Lower lobe of right lung (tissue), 2 donors: Measurements from ENCODE around the gene TJP3. TPM values are rescaled to one million over a fixed set of nuclear protein-coding genes. Genes with fewer than 3 reads are reported as not detected.

Experiments used
- ATAC-seq, 2 donors: fragments of 200-7000 bp; cut with Tn5 transposase; one replicate each; pipeline ENCODE4 v1.9.1; 2020 to 2022; ENCODE audit warnings: mild to moderate bottlenecking in 2 of 2, moderate library complexity in 2 of 2
- DNase-seq: peaks from one replicate; pipeline ENCODE4 v3.0.0-alpha.2; 2020
- H3K27ac ChIP-seq: fragments of 200-600 bp; one replicate; pipeline ENCODE4 v1.8.0; 2022
- H3K27me3 ChIP-seq: fragments of 200-600 bp; one replicate; pipeline ENCODE4 v1.8.0; 2022; ENCODE audit warnings: low read depth
- H3K36me3 ChIP-seq: fragments of 200-600 bp; one replicate; pipeline ENCODE4 v1.8.0; 2022; ENCODE audit warnings: mild to moderate bottlenecking
- H3K4me1 ChIP-seq: fragments of 200-600 bp; one replicate; pipeline ENCODE4 v1.8.0; 2022
- H3K4me3 ChIP-seq: fragments of 200-600 bp; one replicate; pipeline ENCODE4 v1.8.0; 2022; ENCODE audit warnings: mild to moderate bottlenecking
- H3K9me3 ChIP-seq: fragments of 200-600 bp; one replicate; pipeline ENCODE4 v1.8.0; 2022
- CTCF ChIP-seq: fragments of 200-600 bp; IDR thresholded peaks from one replicate; pipeline ENCODE4 v1.8.0; 2022; ENCODE audit warnings: antibody characterized with exemption, mild to moderate bottlenecking
- intact Hi-C: fragments of 100-400 bp; cut with DNase I; formaldehyde crosslinking; loops from one replicate; pipeline ENCODE4 v1.11.0; 2022
- total RNA-seq: library from RNA; stranded (reverse); fragmentation: NEBNext Ultra II Directional; extraction: Animal tissue kit (Norgen Biotek cat#: 25700); gene quantifications from one replicate; pipeline ENCODE4 v1.2.1, GENCODE V29; 2021
- donor health status: DM: no; HTN: yes; CAD: no; lungs with severe emphysema.

Gene TJP3
- total RNA-seq, 1 donor from 2014 or later: 34.4 TPM

- H3K36me3 ChIP-seq: peaks cover 42% of the 10 kb centered on the region
- DNase-seq (no peak), ATAC-seq (no peak)
- no peak for TF ChIP-seq CTCF
- no peaks in the 10 kb centered on the region for H3K9me3 ChIP-seq
- H3K27me3 ChIP-seq: no peaks in the 10 kb centered on the region
- intact Hi-C loops: no loop called here
- H3K4me1 ChIP-seq: no peaks in the 10 kb centered on the region
- no peak overlapping the region for H3K4me3 ChIP-seq
- H3K27ac ChIP-seq: no peak overlapping the region
Measured at GRCh38 chr19:3770136-3770999, 62.2 kb downstream of the TJP3 start.

GRCh38 chr19:3771000-3771905, 63.1 kb downstream of the TJP3 start:
- peaks cover 34% of the 10 kb centered on the region for H3K36me3 ChIP-seq
- TF ChIP-seq CTCF: no peak
- H3K27ac ChIP-seq: no peak overlapping the region
- H3K4me3 ChIP-seq: no peak overlapping the region
- no peaks in the 10 kb centered on the region for H3K4me1 ChIP-seq
- H3K9me3 ChIP-seq: no peaks in the 10 kb centered on the region
- DNase-seq (no peak), ATAC-seq (no peak)
- intact Hi-C loops: no loop called here
- H3K27me3 ChIP-seq: no peaks in the 10 kb centered on the region

DNA sequence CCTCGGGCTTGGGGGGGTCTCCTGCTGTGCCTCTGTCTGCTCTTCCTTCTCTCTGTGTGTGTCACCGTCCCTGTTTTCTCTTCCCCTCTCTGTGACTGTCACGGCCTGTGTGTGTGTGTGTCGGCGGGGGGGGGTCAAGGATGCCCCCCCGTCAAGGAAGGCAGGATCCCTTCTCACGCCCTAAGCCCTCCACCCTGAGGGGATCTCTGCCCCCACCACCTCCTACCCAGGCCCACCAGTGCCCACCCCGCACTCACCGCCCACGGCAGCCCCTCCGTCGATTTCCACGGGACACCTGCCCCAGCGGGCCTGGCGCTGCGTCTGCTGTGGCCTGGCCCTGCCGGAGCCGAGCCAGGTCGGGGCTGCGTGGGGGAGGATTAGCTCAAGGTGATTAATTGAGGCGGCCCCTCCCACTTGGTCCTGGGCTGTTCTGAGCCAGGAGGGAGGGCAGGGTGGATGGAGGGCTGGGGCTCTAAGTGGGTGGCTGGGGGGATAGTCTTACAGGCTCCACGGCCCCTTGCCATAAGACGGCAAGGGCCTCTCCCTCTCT, 63.8 kb downstream of the TJP3 start, which contains the start of gene RAX2:
Gene RAX2 (minus strand): TSS at position 323 of the 550 bp plus-strand sequence. CDS start 486 bp downstream, outside the sequence.
- intact Hi-C loops: no loop called here
- Histone ChIP-seq H3K27ac (no peak within 1 kb of the TSS), H3K4me1 (no peaks in the 10 kb centered on the region), H3K27me3 (no peaks in the 10 kb centered on the region), H3K4me3 (no peak within 1 kb of the TSS), H3K36me3 (peaks cover 26% of the 10 kb centered on the region), H3K9me3 (no peaks in the 10 kb centered on the region)
- no peak for ATAC-seq
- no peak for DNase-seq
- no peak for TF ChIP-seq CTCF

GRCh38 chr19:3773814-3774515, 65.8 kb downstream of the TJP3 start:
- Histone ChIP-seq H3K36me3 (peaks cover 6% of the 10 kb centered on the region), H3K27ac (no peak overlapping the region), H3K9me3 (no peaks in the 10 kb centered on the region), H3K4me3 (no peak overlapping the region), H3K27me3 (no peaks in the 10 kb centered on the region), H3K4me1 (no peaks in the 10 kb centered on the region)
- TF ChIP-seq CTCF: no peak
- ATAC-seq (no peak), DNase-seq (no peak)
- intact Hi-C loops: no loop called here
